ENCODE measurements around the gene PIK3R3.
A peak's percentile ranks its signal among the peaks of the same experiment; 100 is the strongest.

PIK3R3 gene

DNA sequence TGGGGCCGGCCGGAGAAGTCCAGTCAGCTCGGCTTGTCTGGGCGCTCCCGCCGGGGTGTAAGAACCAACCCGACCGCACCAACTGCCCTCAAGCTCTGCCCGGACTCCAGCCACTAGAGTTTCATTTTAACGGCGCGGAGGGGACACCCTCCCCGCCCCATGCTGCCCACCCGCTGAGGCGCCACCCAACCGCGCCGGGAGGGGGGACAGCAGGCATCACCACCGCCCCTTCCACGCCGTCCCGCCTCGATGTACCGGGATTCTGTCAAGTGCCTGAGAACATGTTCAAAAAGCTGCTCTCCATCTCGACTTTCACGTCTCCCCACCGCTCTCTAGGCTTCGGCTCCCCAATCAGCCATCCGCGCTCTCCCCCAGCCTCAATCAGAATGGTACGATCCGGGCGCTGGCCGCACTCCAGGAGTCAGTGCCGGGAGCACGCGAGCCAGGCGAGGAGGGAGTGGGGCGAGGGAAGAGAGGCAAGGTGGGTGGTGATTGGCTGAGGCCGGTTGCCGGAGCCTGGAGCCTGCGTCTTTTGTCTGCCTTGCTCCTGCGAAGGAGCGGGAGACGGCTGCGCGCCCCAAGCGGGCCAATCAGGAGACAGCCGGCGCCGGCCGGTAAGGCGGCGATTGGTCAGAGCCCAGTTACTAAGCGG, at the start of gene PIK3R3:
Gene PIK3R3, minus strand, starts transcription at position 101 of the 652 bp plus-strand sequence. CDS start 677 bp downstream, outside the sequence.
- Histone ChIP-seq H3K4me3 (ENCODE audit: low read length) (peak within 1 kb of the TSS; percentile 93), H3K27ac (ENCODE audit: low read length) (peak within 1 kb of the TSS; percentile 99), H3K36me3 (ENCODE audit: insufficient read depth, low read depth, low read length) (no peaks in the 10 kb centered on the region), H3K9ac (ENCODE audit: low read depth, low read length) (peak within 1 kb of the TSS; percentile 96), H3K27me3 (ENCODE audit: insufficient read depth, low read length) (peaks cover 21% of the 10 kb centered on the region), H3K4me1 (ENCODE audit: insufficient read depth, low read length) (peaks cover 17% of the 10 kb centered on the region; the same call in 1 of the 2 replicates), H3K9me3 (ENCODE audit: insufficient read depth, low read depth, low read length) (no peaks in the 10 kb centered on the region)

DNA sequence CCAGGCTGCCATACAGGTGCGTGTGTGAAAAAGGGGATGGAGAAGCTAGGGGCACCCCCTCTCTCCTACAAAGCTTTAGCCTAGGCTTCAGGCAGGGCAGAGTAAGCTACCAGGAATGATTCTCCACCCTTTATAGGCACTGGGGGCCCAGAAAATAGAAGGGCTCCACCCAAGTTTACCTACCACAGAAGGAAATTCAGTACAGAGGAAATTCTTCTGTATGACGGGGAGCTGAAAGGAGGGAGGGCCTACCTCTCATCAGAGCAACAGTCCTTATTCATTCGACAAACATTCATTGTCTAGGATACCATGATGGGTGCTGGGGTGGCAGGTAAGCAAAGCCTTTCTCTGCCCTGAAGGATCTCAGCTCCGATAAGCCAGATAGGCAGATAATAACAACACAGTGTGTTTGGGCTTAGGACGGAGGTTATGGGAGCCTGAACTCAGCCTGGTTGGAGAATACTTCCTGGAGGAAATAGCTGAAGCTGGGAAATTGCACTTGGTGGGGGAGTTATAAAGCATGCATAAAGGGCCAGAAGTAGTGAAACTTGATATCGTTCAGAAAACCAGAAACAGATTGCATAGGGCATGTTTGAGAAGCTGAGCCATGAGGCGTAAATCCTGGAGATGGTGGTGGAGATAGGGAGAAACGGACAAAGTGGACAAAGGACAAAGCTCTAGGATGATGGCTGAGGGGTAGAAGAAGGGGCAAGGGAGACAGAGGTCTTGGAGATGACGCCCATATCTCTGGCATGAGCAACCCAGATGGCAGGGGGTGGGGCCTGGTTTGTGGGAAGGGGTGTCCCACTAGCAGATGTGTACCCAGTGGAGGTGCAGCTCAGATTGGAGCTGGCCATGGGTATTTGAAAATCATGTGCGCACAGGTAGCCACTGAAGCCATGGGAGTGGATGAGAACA, 49.2 kb upstream of the PIK3R3 start:
- H3K4me1 ChIP-seq (ENCODE audit: insufficient read depth, low read length) = no peaks in the 10 kb centered on the region; the same call in 1 of the 2 replicates
- no peaks in the 10 kb centered on the region for H3K36me3 ChIP-seq (ENCODE audit: insufficient read depth, low read depth, low read length)
- no peak overlapping the region for H3K4me3 ChIP-seq (ENCODE audit: low read length)
- no peak overlapping the region for H3K9ac ChIP-seq (ENCODE audit: low read depth, low read length)
- no peaks in the 10 kb centered on the region for H3K9me3 ChIP-seq (ENCODE audit: insufficient read depth, low read depth, low read length)
- H3K27ac ChIP-seq (ENCODE audit: low read length) = no peak overlapping the region
- peaks cover 12% of the 10 kb centered on the region for H3K27me3 ChIP-seq (ENCODE audit: insufficient read depth, low read length)

DNA sequence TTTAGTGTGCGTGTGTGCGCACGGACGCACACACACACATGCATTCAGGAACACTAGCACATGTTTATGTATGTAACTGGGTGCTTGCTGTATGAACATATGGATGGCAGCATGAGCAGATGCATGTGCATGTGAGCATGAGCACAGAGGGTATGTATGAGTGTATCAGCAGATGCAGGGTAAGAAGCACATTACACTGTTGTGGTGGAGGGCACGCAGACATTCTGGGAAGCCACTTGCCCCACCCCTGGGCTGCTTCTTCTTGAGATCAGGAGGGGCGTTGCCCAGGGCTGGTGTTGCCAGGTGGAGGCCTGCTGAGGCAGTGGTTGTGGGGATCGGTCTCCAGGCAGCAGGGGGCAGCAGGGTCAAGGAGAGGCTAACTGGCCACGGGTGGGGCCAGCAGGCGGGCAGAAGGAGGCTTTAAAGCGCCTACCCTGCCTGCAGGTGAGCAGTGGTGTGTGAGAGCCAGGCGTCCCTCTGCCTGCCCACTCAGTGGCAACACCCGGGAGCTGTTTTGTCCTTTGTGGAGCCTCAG, 47.7 kb upstream of the PIK3R3 start:
- H3K9ac ChIP-seq (ENCODE audit: low read depth, low read length) = no peak overlapping the region
- H3K4me3 ChIP-seq (ENCODE audit: low read length) = no peak overlapping the region

DNA sequence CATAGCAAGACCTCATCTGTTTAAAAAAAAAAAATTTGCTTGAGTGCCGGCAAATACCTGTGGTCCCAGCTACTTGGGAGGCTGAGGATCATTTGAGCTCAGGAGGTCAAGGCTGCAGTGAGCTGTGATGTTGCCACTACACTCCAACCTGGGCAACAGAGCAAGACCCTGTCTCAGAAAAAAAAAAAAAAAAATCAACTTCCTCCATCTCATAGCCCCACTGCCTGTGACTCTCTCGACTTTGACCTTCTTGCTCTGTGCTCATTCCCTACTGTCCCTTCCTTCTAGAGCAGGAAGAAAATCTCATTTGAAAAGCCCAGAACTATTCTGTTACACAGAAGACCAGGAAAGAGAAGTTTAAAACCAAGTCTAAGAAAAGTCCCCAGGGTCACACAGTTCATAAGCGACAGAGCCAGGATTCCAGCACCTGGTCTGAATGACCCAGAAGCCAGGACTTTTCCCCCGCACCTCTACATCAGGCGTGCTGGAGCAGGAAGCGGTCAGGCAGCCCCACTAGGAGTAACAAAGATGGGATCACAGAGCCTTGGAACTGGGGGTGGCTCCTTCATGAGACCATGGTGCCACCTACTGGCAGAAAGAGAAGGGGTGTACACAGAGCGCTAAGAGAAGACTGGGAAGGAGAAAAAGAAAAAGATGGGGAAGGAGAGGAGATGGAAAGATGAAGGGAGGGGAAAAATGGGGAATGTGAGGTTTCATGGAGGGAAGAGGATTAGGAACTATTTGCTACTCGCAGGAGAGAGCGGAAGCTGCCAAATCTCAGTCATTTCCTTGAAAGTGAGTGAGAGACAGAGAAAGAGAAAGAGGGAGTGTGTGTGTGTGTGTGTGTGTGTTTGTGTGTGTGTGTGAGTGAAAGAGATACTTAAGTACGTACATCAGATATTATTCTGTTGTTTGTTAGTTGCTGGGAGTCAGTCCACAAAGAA, 47.0 kb upstream of the PIK3R3 start:
- Histone ChIP-seq H3K4me1 (ENCODE audit: insufficient read depth, low read length) (no peaks in the 10 kb centered on the region; the same call in none of the 2 replicates), H3K9ac (ENCODE audit: low read depth, low read length) (no peak overlapping the region), H3K27ac (ENCODE audit: low read length) (no peak overlapping the region), H3K36me3 (ENCODE audit: insufficient read depth, low read depth, low read length) (no peaks in the 10 kb centered on the region), H3K9me3 (ENCODE audit: insufficient read depth, low read depth, low read length) (no peaks in the 10 kb centered on the region), H3K27me3 (ENCODE audit: insufficient read depth, low read length) (peaks cover 12% of the 10 kb centered on the region), H3K4me3 (ENCODE audit: low read length) (no peak overlapping the region)

More for the DNA sequence above, 47.7 kb upstream of the PIK3R3 start:
- no peak overlapping the region for H3K27ac ChIP-seq (ENCODE audit: low read length)
- H3K4me1 ChIP-seq (ENCODE audit: insufficient read depth, low read length) = no peaks in the 10 kb centered on the region; the same call in 1 of the 2 replicates
- peaks cover 12% of the 10 kb centered on the region for H3K27me3 ChIP-seq (ENCODE audit: insufficient read depth, low read length)
- H3K9me3 ChIP-seq (ENCODE audit: insufficient read depth, low read depth, low read length) = no peaks in the 10 kb centered on the region
- no peaks in the 10 kb centered on the region for H3K36me3 ChIP-seq (ENCODE audit: insufficient read depth, low read depth, low read length)

DNA sequence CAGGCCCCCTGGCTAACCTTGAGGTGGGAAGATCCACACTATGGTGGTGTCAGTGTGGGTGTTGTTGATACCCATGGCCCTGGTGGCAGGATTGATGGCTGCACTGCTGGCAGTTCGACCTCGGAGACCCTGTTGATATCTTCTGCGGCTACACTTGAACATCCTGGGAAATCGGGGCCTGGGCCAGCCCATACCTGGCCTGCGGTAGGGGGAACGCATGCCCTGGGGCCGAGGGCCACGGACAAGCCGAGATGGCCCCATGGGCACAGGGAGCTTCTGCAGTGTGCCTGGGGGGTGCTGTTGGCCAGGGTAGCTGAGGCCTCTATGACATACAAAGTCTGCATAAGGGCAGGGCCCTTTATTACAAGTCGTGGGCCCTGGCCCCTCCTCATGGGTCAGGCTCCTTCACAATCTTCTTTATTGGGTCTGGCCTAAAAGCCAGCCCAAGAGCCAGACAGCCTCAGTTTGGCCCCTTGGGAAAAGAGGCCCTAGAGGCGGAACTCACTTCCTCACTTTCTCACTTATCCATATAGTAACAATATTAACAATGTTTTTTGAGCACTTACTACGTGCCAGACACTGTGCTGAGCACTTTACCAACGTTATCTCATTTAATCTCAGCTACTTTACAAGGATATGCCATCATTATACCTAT, 43.9 kb upstream of the PIK3R3 start, which contains the start of gene P3R3URF:
Gene P3R3URF, minus strand, starts transcription at position 278 of the 655 bp plus-strand sequence. Its CDS starts 17 bp downstream, at position 261.
- Histone ChIP-seq H3K27ac (ENCODE audit: low read length) (no peak within 1 kb of the TSS), H3K9me3 (ENCODE audit: insufficient read depth, low read depth, low read length) (no peaks in the 10 kb centered on the region), H3K4me1 (ENCODE audit: insufficient read depth, low read length) (peaks cover 2% of the 10 kb centered on the region), H3K9ac (ENCODE audit: low read depth, low read length) (no peak within 1 kb of the TSS), H3K36me3 (ENCODE audit: insufficient read depth, low read depth, low read length) (no peaks in the 10 kb centered on the region), H3K27me3 (ENCODE audit: insufficient read depth, low read length) (peaks cover 5% of the 10 kb centered on the region; the same call in 1 of the 2 replicates), H3K4me3 (ENCODE audit: low read length) (no peak within 1 kb of the TSS)

DNA sequence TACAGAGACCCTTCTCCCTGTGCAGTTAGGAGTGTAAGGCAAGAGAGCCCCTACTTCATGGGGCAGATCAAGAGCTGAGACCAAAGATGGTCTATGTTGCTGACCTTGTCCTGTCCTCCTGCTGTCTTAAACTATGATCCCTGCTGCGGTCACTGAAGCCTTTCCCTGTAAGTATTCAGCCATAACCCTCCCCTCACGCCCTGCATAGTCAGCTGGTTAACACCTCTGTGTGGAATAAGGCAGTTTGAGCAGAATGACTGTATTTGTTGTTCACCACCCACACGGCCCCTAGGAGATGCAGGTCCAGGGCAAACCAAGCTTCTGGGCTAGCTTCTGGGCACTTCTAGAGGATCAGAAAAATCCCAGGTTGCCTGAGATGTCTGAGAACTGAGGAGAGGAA, 42.8 kb upstream of the PIK3R3 start:
- H3K9me3 ChIP-seq (ENCODE audit: insufficient read depth, low read depth, low read length) = no peaks in the 10 kb centered on the region
- no peak overlapping the region for H3K9ac ChIP-seq (ENCODE audit: low read depth, low read length)
- H3K36me3 ChIP-seq (ENCODE audit: insufficient read depth, low read depth, low read length) = no peaks in the 10 kb centered on the region
- H3K4me1 ChIP-seq (ENCODE audit: insufficient read depth, low read length) = peaks cover 2% of the 10 kb centered on the region; the same call in 1 of the 2 replicates
- no peaks in the 10 kb centered on the region for H3K27me3 ChIP-seq (ENCODE audit: insufficient read depth, low read length)
- no peak overlapping the region for H3K4me3 ChIP-seq (ENCODE audit: low read length)
- no peak overlapping the region for H3K27ac ChIP-seq (ENCODE audit: low read length)

DNA sequence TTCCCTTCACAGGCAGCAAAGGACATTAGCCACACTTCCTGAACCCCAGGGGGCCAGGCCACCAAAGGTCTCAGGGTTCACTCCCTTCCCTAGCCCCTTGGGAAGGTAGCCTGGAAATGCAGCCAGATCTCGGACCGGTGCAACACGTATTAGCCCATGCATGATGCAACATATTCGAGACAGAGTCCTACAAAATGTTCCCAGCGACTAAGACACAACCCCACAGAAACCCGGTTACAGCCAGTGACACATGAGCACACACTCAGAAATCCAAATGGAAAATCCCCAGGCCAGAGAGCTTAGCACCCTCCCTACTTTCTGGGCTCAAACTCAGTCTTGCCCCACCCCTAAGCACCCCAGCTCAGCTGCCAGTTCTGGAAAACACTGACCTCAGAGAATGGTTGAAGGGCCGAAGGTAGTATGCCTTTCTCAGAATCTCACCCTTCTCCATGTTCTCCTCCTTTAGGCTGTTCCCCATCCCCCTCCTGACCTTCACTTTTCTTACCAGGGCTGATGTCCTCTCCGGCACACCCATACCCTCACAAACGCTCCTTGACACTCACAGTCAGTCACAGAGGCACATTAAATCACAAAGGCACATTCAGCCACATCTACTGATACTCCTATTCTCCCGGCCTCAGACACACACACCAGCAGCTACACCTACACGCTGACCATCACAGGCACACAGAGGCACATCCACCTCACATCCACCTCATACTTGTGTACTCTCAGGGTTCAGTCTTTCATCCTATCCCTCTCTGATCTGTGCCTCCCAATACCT, 42.2 kb upstream of the PIK3R3 start, which contains the start of gene TSPAN1:
Gene TSPAN1, plus strand, starts transcription at position 640 of the 784 bp plus-strand sequence. CDS start 6,021 bp downstream, outside the sequence.
- Histone ChIP-seq H3K27me3 (ENCODE audit: insufficient read depth, low read length) (peaks cover 3% of the 10 kb centered on the region; the same call in 1 of the 2 replicates), H3K9ac (ENCODE audit: low read depth, low read length) (no peak within 1 kb of the TSS), H3K27ac (ENCODE audit: low read length) (no peak within 1 kb of the TSS)

DNA sequence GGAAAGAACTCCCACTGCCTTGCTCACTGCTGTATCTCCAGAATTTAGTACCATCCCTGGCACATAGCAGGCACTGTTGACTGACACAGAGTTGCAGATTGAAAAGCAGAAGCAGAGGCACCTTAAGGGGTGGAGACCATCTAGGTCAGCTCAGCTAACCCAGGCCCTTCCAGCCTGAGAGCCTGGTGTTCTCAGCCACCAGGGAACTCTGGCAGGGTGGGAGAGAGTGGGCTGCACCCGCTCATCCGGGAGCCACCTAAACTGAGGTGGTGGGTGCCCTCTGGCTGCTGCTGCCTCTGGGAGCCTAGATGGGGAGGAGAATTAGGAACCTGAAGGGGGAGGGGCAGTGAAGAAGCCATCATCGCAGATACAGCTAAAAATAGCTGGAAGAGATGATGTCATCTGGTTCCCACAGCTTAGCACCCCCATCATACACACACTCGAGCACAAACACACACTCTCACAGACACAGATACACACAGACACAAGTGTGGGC, 41.0 kb upstream of the PIK3R3 start:
- H3K9ac ChIP-seq (ENCODE audit: low read depth, low read length) = no peak overlapping the region
- no peak overlapping the region for H3K27ac ChIP-seq (ENCODE audit: low read length)
- peaks cover 2% of the 10 kb centered on the region; the same call in 1 of the 2 replicates for H3K4me1 ChIP-seq (ENCODE audit: insufficient read depth, low read length)
- H3K36me3 ChIP-seq (ENCODE audit: insufficient read depth, low read depth, low read length) = no peaks in the 10 kb centered on the region
- peaks cover 8% of the 10 kb centered on the region; the same call in 1 of the 2 replicates for H3K27me3 ChIP-seq (ENCODE audit: insufficient read depth, low read length)
- no peak overlapping the region for H3K4me3 ChIP-seq (ENCODE audit: low read length)
- H3K9me3 ChIP-seq (ENCODE audit: insufficient read depth, low read depth, low read length) = no peaks in the 10 kb centered on the region

More for the DNA sequence above, 42.2 kb upstream of the PIK3R3 start, which contains the start of gene TSPAN1:
- no peaks in the 10 kb centered on the region for H3K9me3 ChIP-seq (ENCODE audit: insufficient read depth, low read depth, low read length)
- H3K36me3 ChIP-seq (ENCODE audit: insufficient read depth, low read depth, low read length) = no peaks in the 10 kb centered on the region
- H3K4me1 ChIP-seq (ENCODE audit: insufficient read depth, low read length) = peaks cover 2% of the 10 kb centered on the region; the same call in 1 of the 2 replicates
- no peak within 1 kb of the TSS for H3K4me3 ChIP-seq (ENCODE audit: low read length)

DNA sequence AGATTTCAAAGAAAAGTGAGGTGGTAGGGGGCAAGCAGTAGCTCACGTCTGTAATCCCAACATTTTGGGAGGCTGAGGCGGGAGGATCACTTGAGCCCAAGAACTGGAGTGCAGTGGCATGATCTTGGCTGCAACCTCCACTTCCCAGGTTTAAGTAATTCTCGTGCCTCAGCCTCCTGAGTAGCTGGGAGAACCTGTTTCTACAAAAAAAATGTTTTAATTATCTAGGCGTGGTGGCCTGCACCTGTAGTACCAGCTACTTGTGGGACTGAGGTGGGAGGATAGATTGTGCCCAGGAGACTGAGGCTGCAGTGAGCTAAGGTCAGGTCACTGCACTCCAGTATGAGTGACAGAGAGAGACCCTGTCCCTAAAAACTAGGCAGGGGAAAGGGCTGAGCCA, 39.9 kb upstream of the PIK3R3 start:
- no peaks in the 10 kb centered on the region for H3K9me3 ChIP-seq (ENCODE audit: insufficient read depth, low read depth, low read length)
- no peak overlapping the region for H3K27ac ChIP-seq (ENCODE audit: low read length)
- H3K4me3 ChIP-seq (ENCODE audit: low read length) = no peak overlapping the region
- H3K9ac ChIP-seq (ENCODE audit: low read depth, low read length) = no peak overlapping the region
- H3K27me3 ChIP-seq (ENCODE audit: insufficient read depth, low read length) = peaks cover 14% of the 10 kb centered on the region
- peaks cover 2% of the 10 kb centered on the region; the same call in 1 of the 2 replicates for H3K4me1 ChIP-seq (ENCODE audit: insufficient read depth, low read length)
- H3K36me3 ChIP-seq (ENCODE audit: insufficient read depth, low read depth, low read length) = no peaks in the 10 kb centered on the region

Data from iPS-20b (cell line).